HG03095 (cell line): ENCODE data around the gene NPSR1.
A peak's percentile ranks its signal among the peaks of the same experiment; 100 is the strongest.
"Not testable (repeated sequence)": the region's sequence is repeated elsewhere in the genome, so short reads cannot be mapped to it uniquely, and the experiment has no call there.

ENCODE experiments used
- ATAC-seq: cut with Tn5 transposase; IDR thresholded peaks from one replicate; pipeline ENCODE4 v1.9.1; 2021; ENCODE audit warnings: moderate library complexity; ENCODE audit not compliant: unreplicated experiment

The NPSR1 gene

DNA sequence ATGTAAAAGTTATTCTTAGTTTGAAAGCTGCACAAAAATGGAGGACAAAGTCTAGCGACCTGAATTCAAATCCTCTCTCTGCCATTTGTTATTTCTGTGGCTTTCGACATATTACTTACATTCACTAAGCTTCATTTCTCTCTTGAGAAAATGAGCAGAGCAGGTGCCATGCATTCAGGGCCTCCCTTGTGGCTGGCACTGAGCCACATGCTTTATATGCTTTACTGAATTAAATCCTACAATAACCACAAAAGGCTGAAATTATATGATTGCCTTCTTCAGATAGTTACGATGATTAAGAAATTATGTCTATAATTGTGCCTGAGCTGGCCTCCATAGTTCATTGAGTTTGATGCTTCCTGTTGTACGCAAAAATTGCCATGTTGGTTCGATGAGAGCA, 98.7 kb downstream of the NPSR1 start:
- ATAC-seq = no peak

- ATAC-seq = no peak
Observed at GRCh38 chr7:34757570-34758110, 99.6 kb downstream of the NPSR1 start.

GRCh38 chr7:34758111-34758601, 100.1 kb downstream of the NPSR1 start:
- peak; percentile 36 for ATAC-seq

DNA sequence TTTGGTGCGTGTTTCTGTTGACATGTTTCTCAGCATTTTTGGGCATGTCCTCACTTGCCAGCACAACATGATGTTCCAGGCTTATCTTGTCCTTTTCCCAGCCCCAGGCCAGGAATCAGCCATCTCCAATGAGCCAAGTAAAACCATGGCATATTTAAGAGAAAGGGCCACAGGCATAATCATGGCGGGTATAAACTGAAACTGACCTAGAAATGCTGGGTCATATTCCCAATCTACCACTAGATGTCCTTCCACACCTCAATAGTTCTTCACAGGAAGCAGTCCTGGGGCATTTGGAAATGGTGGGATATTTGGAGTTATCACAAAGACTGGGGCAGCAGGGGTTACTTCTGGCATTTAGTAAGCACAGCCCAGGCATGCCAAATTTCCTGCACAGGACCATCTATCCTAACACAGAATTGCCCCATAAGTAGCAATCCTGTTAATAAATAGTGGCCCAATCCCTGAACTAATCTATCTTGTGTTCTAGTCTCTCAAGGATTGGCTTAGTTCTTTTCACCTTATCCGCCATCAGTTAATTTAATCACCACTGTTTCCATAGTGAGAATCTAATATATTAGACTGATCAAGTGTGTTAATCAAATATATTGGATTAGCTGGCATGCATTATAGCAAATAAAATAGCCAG, 101.6 kb downstream of the NPSR1 start:
- no peak for ATAC-seq

GRCh38 chr7:34760271-34760670, 102.3 kb downstream of the NPSR1 start:
- no peak for ATAC-seq

DNA sequence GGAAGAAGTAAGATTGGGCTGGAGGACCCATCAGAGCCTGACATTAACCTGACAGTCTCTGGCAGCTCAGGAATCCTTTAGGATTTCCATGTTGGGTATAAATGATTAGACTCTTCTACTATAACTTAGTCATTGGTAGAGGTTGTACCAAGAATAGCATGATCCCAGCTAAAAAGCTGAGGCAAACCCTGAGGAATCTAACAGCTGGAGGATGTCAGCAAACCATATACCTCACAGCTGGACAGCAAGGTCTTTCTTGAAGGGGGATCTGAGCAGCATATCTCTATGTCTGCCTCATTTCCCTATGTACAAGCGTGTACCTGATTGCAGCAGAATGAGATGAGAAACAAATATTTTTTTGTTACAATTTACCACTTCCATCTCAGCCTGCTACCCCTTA, 103.2 kb downstream of the NPSR1 start:
- no peak for ATAC-seq

DNA sequence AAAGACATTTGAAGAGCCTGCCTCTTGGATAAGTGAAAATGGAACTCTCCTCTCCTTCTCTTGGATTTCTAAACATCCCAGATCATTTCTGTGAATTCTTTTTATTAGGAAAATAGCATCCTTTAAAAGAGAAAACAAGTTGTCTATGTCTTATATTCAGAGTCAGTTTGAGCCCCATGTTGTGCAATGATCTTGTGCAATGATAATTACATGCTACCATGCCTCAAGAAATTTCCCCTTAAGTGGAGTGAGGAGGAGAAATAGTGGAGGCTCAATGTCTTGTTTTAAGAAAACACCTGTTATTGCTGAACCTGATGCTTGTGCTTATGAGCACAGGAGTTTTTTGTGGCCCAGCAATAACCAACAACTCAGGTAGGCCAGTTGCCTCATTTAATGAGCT, 103.6 kb downstream of the NPSR1 start:
- ATAC-seq = no peak

GRCh38 chr7:34762764-34763163, 104.7 kb downstream of the NPSR1 start:
- ATAC-seq = no peak

DNA sequence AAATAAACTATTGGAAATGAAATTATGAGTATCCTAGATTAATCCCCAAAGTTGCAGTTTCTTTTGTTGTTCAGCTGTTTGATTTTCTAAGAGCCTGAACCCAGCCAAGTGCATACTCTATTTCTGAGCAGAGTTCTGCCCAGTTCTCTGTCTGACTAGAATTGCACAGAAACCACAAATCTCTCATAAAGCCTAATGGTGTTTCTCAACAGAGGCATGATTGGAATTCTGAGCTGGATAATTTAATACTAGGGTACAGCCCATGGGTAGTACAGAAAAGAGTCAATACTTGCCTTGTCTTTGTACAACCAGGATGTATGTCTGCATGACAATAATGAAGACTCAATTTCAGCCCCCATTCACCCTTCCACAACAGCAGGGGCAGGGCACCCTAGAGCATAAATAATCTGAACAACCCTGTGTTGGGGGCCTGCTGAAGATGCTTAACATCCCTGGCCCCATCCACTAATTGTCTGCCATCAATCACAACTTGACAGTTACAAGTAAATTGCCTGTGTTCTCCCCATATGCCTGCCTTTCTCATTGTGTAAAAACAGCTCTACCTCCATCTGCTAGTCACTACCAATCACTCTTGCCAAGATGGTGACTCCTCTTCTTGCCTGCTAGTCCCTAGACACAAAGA, 114.4 kb downstream of the NPSR1 start:
- ATAC-seq = no peak

DNA sequence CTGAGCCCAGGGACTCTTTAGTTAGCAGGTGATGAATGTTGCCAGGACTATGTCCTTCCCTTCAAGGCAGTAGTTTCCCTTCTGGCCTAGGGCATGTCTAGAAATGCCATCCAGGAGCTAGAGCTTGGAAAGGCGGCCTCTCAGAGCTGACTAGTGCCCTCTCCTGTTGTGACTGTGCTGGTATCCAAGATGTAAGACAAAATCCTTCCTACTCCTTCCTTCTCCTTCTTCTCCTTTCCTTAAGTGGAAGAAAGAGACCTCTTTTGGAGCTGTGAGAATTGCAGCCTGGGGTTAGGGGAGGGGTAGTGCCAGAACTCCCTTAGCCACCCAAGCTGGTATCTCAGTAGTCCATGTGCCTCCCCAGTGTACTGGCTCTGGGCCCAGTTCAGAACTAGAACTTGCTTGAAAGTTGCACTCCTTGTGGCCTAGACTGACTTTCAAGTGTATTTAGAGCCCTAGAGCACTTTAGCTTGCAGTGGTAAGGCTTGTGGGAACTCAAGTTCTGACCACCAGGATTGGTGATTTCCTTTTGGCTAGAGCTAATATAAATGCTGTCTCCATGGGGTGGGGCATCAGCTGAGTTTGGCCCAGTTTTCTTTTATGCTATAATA, 118.8 kb downstream of the NPSR1 start:
- no peak for ATAC-seq

- ATAC-seq = no peak
Observed at GRCh38 chr7:34780546-34780945, 122.5 kb downstream of the NPSR1 start.

DNA sequence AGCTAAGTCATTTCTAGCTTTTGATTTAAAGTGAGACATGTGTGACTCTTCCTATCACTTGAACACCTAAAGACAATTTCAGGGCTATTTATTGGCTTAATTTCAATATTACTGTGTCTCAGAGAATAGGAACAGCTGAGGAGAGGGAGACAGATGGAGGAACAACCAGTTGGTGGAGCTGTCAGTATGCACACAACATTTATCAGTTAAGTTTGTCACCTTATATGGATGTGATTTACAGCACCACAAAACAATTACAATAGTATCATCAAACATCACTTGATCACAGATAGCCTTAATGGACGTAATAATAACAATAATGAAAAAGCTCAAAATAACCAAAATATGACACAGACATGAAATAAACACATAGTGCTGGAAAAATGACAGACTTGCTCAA, 129.6 kb downstream of the NPSR1 start:
- ATAC-seq = no peak

DNA sequence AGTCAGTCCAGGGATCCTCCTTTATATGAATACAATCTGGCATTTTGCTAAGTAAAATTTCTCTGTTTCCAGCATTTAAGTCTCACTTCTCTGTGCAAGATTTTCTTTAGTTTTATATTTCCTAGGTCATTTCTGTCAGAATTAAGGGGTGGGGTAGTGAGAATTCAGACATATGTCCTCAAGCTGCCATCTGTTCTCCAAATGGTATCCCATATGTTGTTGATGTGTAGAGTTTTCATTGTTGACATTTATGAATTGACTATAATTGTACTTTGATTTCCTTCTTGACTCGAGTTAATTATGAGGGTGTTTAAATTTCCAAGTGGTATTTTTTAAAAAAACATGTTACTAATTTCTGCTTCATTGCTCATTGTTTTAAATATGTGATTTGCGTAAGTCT, 148.8 kb downstream of the NPSR1 start:
- ATAC-seq = no peak

GRCh38 chr7:34807548-34808340, 149.7 kb downstream of the NPSR1 start:
- no peak for ATAC-seq

- ATAC-seq = not testable (repeated sequence)
Observed at GRCh38 chr7:34814203-34814842, 156.3 kb downstream of the NPSR1 start.

GRCh38 chr7:34821932-34822558, 164.0 kb downstream of the NPSR1 start:
- no peak for ATAC-seq

GRCh38 chr7:34823650-34824258, 165.7 kb downstream of the NPSR1 start:
- peak; percentile 92 for ATAC-seq

GRCh38 chr7:34825221-34825620, 167.2 kb downstream of the NPSR1 start:
- no peak for ATAC-seq

DNA sequence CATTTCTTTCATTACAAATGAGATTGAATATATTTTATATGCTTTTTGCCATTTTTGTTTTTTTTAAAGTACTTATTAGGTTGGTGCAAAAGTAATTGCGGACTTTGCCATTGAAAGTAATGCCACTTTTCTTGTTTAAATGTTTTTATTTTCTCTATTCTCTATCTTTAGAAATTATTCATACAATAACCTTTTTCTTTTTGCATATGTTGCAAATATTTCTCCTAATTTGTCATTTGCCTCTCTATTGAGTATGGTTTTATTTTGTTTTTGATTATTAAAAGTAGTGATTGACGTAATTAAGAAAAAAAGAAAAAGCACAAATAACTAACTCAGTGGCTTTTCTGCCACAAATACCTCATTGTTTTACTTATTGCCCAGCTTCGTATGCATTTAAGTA, 172.4 kb downstream of the NPSR1 start:
- no peak for ATAC-seq

DNA sequence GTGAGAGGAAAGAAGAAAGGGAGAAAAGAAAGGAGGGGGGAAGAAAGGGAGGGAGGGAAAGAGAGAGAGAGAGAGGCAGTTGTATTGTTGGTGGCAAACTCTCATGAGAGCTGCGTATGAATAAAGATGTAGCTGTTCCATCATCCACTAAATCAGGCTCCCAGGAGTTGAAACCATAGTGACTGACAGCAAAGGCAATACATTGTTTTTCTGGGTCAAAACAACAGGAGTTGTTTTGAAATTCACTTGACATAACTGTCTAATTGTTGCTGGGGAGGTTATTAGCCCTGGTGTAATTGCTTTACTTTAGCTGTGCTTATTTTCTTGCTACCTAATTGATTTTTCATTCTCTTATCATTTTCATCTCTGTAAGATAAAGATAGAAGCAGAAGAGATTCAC, 173.4 kb downstream of the NPSR1 start:
- ATAC-seq = no peak
